Measurements from ENCODE around the gene B4GALNT3.
A peak's percentile ranks its signal among the peaks of the same experiment; 100 is the strongest.

B4GALNT3 gene

GRCh38 chr12:559208-559905 is 99.6 kb downstream of the B4GALNT3 start:
- no peak for DNase-seq (ENCODE audit: low read depth in 3 of 3)

DNA sequence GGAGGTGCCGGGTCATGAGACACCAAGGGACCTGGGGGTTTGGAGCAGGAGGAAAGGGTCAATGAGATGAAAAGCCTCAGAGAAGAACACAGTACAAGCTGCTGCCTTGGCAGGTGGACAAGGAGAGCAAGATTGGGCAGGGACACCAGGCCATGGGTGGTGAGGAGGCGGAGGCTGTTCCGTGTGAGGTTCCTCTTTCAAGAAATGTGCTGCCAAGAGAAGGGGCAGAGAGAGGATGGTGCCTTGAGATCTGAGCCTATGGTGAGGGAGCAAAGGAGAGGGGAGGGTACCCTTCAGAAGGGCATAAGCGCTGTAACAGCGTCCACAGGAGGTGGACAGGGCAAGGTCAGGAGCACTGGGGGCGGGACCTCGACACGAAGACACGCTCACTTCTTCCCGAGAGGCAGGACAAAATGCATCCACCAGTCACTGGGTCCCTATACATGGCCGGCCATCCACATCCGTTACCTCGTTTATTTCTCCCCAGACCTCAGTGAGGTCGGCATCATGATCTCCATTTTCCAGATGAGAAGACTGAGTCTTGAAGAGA is 100.2 kb downstream of the B4GALNT3 start:
- no peak for DNase-seq (ENCODE audit: low read depth in 3 of 3)

GRCh38 chr12:560691-561390 is 101.1 kb downstream of the B4GALNT3 start:
- DNase-seq (ENCODE audit: low read depth in 3 of 3): no peak

GRCh38 chr12:561391-561705 is 101.6 kb downstream of the B4GALNT3 start:
- no peak for DNase-seq (ENCODE audit: low read depth in 3 of 3)

DNA sequence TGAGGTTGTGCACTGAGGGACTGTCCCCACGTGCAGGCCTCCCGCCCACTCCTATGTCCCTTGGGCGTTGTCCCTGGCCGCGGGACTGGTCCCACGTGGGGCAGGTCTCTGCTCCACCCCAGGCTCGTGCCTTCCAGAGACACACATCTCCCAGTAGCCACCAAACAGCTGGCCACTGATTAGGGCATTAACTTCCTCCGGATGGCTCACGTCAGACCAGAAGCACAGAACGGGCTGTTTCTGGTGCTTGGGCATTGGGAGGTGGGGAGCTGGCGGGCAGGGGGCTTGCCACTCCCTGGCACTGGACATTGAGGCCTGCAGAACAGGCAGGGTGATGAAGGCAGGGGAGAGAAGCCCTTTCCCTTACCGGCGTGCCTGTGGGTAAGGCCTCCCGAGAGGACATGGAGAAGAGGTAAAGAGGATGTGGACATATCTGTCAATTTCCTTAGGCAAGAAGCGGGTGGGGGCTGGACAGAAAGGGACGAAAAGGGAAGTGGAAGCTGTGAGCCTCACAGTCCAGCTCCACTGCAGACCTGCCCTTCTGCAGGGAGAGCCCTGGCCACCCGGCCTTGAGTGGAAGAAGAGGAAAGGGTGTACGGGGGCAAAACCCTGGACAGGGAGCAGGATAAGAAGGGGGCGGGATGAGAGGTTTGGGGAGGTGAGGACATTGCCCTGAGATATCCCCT is 102.3 kb downstream of the B4GALNT3 start:
- no peak for DNase-seq (ENCODE audit: low read depth in 3 of 3)

DNA sequence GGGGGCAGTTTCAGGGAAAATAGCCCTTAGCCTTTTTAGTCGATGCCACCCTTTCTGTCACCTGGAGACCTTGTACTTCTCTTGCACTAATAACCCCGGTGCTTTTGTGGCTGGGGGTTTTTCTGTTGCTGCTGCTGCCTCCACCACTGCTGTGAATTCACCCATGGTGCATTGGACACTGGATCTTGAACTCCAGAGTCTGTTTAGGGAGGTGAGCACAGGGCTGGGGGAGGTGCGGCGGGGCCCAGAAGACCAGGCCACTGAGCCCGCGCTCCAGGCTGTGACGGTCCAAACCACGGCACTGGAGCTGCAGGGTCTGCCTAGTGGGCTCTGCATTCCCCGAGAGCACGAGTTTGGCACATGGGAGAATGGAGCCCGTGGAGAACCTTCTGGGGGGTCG is 102.9 kb downstream of the B4GALNT3 start:
- no peak for DNase-seq (ENCODE audit: low read depth in 3 of 3)

- DNase-seq (ENCODE audit: low read depth in 3 of 3): peak in 1 of 3 experiments; percentile 40
Observed at GRCh38 chr12:563250-563781, 103.6 kb downstream of the B4GALNT3 start.

DNA sequence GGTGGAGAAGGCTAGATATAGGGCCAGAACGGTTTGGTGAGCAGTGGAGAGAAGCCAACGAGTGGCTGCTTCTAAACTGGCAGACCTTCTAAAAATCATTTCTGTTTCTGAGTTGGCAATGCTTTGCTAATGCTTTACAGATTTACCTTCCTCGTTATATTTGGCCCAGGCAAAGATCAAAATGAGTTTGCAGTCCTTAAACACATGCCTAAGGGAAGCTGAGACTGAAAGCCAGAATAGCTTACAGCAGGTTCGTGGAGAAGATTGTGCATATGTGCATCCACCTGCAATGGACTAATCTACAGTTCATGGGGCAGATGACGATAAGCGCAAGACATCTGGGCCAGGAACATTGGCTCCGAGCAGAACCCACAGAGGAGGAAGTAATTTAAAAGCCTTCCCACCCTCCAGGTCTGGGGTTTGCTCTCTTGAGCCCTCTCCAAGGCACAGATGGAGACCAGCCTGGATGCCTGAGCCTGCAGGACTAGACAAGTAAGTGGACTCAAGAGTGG is 104.1 kb downstream of the B4GALNT3 start:
- no peak for DNase-seq (ENCODE audit: low read depth in 3 of 3)

DNA sequence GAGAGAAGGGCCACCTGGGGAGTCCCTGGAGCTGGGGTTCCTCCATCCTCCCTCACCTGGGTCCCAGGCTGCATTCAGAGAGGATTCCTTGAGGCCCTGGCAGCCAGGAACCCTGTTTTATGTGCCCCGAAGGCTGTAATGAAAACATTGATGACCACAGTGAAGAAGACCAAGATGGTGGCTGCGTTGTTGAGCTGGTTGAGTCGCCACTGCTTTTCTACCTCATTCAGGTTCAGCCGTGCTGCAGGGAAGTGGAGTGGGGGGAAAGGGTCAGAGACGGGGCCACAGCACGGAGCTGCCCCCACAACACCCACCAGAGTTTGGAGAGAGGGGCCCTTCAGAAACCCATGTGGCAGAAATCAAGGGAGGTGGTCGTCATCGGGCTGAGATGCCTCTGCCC is 105.4 kb downstream of the B4GALNT3 start:
- DNase-seq (ENCODE audit: low read depth in 3 of 3): no peak

DNA sequence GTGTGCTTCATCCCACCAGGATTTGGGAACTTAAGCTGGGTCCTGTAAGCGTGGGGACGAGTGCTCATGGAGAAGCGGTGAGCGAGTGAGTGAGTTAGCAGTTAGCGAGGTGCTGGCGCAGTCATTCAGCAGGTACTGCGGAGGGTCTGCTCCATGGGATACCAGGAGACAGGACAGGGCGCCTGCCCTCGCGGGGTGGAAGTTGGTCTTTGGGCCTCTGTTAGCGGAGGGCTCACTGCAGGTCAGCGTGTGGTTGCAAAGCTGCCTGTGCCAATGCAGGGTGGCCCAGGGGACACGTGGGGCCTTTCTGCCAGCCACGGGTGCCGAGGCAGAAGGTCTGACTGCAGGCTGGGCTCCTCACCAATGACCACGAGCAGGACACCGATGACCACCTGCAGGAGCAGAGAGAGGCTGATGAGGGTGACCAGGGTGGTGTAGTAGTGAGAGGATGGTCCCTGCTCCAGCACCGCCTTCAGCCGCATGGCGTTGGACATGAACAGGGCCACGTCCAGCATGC is 105.9 kb downstream of the B4GALNT3 start:
- DNase-seq (ENCODE audit: low read depth in 3 of 3): no peak

DNA sequence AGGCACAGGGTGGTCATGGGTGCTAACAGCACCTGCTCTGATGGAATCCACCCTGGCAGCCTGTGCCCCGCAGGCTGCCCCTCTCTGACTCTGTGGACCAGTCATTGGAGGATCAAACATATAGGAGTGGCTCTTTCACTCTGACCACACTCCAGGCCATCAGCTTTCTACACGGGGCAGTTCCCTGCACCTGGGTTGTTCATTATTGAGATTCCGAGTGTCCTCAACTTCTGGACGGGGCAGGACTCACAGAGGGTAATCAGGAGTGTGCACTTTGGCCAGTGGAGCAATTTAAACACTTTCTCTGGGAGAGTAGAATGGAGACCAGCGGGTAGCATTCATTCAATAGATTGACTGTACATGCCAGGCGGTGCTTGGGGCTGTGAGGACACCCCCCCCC is 108.7 kb downstream of the B4GALNT3 start:
- no peak for DNase-seq (ENCODE audit: low read depth in 3 of 3)

GRCh38 chr12:569091-569676 is 109.4 kb downstream of the B4GALNT3 start:
- DNase-seq (ENCODE audit: low read depth in 3 of 3): no peak

DNA sequence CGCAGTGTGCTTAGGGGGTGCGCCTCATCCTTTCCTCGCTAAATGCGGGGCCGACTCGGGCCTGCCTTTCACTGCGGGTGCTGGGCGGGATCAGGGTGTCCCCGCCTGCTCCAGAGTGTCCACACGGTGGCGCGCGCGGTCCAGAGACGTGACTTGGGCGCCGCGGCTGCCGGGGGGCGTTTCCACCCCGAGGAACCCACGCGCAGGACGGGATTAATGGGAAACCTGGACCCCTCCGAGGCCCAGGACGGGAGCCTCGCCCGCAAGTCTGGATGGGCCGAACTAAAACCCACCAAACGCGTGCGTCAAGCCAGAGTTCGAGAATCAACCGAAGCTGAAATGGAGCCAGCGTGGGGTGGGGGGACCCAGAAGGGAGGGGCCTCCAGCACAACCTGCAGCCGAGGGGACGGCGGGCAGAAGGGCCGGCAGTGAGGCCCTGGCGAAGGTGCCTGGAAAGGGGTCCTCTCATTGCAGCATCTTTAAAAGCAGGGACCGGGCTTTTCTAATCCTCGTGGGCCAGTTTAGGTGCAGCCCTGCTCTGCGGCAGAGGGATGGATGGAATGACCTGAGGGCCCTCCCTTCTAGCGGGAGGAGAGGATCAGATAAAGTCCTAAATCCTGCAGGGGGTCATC is 110.2 kb downstream of the B4GALNT3 start:
- DNase-seq (ENCODE audit: low read depth in 3 of 3): peak; percentile 71 to 86 (median 76)

DNA sequence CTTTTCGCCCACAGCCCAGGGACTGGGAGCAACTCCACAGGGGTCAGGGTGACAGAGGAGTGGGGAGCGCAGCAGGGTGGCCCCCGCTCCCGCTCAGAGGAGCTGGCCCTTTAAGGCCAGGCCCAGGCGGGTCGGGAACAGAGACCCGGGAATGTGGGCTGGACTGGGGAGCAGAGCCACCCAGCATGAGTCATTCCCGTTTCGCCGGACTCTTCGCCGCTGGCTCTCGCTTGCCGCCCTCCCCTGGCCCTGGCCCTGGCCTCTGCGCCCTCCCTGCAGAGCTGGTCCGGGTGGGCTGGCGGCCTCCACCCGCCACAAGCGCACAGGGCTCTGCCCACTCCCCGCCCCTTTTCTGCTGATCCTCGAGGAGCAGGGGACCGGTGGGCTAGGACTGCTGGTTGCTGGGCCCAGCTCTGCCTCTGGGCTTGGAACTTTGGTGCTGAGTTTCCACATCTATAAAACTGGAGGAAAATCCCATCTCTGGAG is 110.7 kb downstream of the B4GALNT3 start:
- DNase-seq (ENCODE audit: low read depth in 3 of 3): no peak

DNA sequence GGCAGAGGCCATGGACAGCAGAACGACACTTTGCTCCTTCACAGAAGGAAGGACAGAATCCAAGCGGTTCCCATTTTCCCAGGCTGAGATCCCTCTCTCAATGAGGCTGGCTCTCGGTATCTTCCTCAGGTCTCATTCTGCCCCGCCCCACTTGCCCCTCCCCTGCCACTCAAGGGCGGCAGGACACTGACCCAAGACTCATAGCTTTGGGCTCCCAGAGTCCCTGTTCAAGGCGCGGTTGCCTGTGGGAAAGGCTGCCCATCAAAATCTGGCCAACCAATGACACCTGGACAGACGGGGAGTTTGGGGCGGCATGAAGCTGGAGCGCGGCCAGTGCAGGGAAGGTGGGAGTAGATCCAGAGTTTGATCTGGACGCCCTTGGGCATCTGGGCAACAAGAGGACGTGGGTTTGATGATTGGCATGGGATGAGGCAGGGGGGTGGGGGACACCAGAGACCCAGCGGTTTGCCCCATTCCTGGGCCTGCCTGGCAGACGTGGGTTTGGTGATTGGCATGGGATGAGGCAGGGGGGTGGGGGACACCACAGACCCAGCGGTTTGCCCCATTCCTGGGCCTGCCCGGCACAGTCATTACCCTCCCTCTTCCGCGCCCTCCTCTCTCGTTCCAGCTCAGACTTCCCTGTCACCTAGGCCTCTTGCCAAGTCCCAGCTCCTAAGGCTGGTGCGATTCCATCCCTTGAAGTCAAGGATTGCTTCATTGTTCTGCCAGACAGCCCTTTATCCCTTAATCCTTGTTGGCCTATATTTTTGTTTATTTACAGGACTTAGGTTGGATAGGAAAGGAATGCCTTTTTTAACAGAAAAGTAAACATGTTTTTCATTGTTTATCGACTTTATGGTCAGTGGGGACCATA is 111.4 kb downstream of the B4GALNT3 start:
- DNase-seq (ENCODE audit: low read depth in 3 of 3): no peak

DNA sequence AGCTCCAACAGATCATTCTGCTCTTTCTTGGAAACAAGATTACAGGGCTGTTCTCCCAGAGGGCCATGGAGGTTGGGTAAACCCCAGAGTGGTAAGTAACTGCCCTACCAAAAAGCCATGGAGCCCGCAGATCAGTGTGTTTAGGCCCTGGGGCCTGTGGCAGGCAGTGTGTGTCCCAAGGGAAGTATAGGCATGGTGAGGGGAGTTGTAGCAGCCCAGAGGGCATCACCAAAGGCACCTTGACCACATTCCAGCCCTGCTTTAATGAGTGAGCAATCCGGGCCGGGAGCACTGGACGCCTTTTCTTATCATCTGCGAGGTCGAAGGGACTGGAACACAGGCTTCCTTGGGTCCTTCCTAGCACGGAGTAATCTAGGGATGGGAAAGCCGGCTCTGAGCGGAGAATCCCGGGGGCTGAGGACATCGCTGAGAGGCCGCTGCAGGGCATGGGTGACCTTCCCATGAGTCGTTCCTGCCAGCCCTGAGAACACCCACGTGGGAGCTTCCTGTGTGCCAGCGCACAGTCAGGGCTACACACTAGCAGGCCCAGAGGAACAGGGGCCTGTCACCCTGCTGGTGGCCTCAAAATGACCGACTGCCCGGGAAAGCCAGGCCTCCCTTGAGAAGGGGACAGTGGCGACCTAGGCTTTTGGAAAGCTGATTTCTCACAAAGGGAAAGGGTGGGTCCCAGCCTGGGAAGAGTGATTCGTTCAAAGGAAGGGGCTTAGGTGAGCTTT is 112.2 kb downstream of the B4GALNT3 start:
- DNase-seq (ENCODE audit: low read depth in 3 of 3): no peak

DNA sequence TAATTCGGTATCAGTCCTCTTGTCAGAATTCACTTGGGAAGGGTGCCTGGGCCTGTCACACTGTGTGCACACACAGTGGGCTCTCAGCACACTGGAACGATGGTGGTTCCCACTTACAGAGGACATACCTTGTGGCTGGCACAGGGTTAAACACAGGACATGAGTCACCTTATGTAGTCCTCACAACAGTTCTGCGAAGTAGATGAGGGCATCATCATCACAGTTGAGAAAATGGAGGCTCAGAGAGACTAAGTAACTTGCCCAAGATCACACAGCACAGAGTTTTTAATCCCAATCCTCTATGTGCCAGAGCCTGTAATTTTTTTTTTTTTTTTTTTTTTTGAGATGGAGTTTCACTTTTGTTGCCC is 112.8 kb downstream of the B4GALNT3 start:
- no peak for DNase-seq (ENCODE audit: low read depth in 3 of 3)

DNA sequence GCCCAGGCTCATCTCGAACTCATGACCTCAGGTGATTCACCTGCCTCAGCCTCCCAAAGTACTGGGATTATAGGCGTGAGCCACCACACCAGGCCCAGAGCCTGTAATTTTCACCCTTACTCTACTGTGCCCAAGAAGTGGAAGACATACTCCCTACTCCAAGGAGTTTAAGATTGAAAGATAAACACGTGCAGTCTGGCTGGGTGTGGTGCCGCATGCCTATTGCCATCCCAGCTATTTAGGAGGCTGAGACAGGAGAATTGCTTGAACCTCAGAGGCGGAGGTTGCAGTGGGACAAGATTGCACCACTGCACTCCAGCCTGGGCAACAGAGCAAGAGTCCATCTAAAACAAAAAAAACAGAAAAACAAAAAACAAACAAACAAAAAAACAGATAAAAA is 113.5 kb downstream of the B4GALNT3 start:
- no peak for DNase-seq (ENCODE audit: low read depth in 3 of 3)

GRCh38 chr12:574475-575128 is 114.9 kb downstream of the B4GALNT3 start:
- no peak for DNase-seq (ENCODE audit: low read depth in 3 of 3)
